Upper lobe of right lung (tissue), 1 donor: ENCODE data around the gene CRYAA. TPM values are rescaled to one million over a fixed set of nuclear protein-coding genes. Genes with fewer than 3 reads are reported as not detected.

Experiments
- ATAC-seq: fragments of 200-7000 bp; cut with Tn5 transposase; one replicate; pipeline ENCODE4 v1.9.1; 2020; ENCODE audit warnings: mild to moderate bottlenecking, moderate library complexity
- DNase-seq: peaks from one replicate; pipeline ENCODE4 v3.0.0-alpha.2; 2020
- H3K27ac ChIP-seq: fragments of 200-600 bp; one replicate; pipeline ENCODE4 v1.8.0; 2022
- H3K27me3 ChIP-seq: fragments of 200-600 bp; one replicate; pipeline ENCODE4 v1.8.0; 2022; ENCODE audit warnings: mild to moderate bottlenecking
- H3K36me3 ChIP-seq: fragments of 200-600 bp; one replicate; pipeline ENCODE4 v1.8.0; 2022
- H3K4me1 ChIP-seq: fragments of 200-600 bp; one replicate; pipeline ENCODE4 v1.8.0; 2022
- H3K4me3 ChIP-seq: fragments of 200-600 bp; one replicate; pipeline ENCODE4 v1.8.0; 2022; ENCODE audit warnings: mild to moderate bottlenecking
- H3K9me3 ChIP-seq: fragments of 200-600 bp; one replicate; pipeline ENCODE4 v1.8.0; 2022
- intact Hi-C: fragments of 100-400 bp; cut with DNase I; formaldehyde crosslinking; loops from one replicate; pipeline ENCODE4 v1.11.0; 2022
- total RNA-seq: library from RNA; stranded (reverse); fragmentation: NEBNext Ultra II Directional; extraction: Animal tissue kit (Norgen Biotek cat#: 25700); gene quantifications from one replicate; pipeline ENCODE4 v1.2.1, GENCODE V29; 2021
- TF ChIP-seq, protein P1 (sequence below): fragments of 200-600 bp; IDR thresholded peaks from one replicate; pipeline ENCODE4 v1.8.0; 2022; ENCODE audit warnings: antibody characterized with exemption
- donor health status: DM: no; HTN: yes; CAD: no; lungs with severe emphysema.

CRYAA gene
- total RNA-seq, 1 donor from 2014 or later = not detected

DNA sequence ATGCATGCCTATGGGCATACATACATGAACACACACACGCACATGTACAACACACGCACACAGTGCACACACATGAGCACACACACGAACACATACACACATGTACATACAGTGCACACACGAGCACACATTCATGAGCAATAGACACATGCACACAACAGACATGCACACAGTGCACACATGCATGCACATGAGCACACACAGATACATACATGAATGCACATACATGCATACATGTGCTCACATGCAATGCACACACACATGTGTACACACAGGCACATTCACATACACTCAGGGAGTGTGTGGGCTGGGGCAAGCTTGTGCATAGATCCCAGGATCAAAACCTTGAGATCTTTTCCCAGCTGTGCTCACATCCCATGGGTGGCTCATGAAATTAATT lies 18.9 kb downstream of the CRYAA start:
- intact Hi-C loops = no loop called here
- TF ChIP-seq, protein P1, sequence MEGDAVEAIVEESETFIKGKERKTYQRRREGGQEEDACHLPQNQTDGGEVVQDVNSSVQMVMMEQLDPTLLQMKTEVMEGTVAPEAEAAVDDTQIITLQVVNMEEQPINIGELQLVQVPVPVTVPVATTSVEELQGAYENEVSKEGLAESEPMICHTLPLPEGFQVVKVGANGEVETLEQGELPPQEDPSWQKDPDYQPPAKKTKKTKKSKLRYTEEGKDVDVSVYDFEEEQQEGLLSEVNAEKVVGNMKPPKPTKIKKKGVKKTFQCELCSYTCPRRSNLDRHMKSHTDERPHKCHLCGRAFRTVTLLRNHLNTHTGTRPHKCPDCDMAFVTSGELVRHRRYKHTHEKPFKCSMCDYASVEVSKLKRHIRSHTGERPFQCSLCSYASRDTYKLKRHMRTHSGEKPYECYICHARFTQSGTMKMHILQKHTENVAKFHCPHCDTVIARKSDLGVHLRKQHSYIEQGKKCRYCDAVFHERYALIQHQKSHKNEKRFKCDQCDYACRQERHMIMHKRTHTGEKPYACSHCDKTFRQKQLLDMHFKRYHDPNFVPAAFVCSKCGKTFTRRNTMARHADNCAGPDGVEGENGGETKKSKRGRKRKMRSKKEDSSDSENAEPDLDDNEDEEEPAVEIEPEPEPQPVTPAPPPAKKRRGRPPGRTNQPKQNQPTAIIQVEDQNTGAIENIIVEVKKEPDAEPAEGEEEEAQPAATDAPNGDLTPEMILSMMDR = no peak
- Histone ChIP-seq H3K27me3 (no peaks in the 10 kb centered on the region), H3K27ac (no peak overlapping the region), H3K9me3 (no peaks in the 10 kb centered on the region), H3K4me3 (no peak overlapping the region), H3K36me3 (no peaks in the 10 kb centered on the region), H3K4me1 (no peaks in the 10 kb centered on the region)
- ATAC-seq = peak; percentile 32
- DNase-seq = no peak

- peak; percentile 15 for DNase-seq
- H3K27ac ChIP-seq = no peak overlapping the region
Observed at GRCh38 chr21:43188181-43188580, 19.4 kb downstream of the CRYAA start.

DNA sequence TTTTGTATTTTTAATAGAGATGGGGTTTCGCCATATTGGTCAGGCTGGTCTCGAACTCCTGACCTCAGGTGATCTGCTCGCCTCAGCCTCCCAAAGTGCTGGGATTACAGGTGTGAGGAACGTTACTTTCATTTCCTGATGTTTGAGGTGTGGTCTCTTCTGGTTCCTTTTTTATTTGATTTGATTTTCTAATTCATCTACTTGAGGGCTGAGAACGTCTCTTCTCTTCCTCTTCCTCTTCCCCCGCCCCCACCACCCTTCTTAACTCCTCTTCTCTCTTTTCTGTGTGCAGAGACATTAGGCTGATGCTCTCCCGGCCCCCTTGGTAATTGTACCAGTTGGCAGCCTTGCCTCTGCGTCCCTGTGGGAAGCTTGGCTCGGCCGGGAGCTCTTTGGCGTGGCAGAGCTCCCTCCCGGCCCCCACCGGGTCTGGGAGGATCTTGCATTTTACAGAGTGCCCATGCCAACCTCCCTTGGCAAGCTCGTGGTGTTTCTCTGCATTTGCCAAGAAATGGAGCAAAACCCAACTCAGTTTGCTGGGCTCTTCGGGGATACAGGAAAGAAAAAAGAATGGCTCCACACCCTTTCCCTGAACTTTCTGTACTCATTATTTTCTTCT lies 19.9 kb downstream of the CRYAA start:
- no peaks in the 10 kb centered on the region for H3K9me3 ChIP-seq
- DNase-seq (peak; percentile 63), ATAC-seq (no peak)
- H3K4me1 ChIP-seq = no peaks in the 10 kb centered on the region
- H3K27me3 ChIP-seq = no peaks in the 10 kb centered on the region
- no peak overlapping the region for H3K4me3 ChIP-seq
- H3K36me3 ChIP-seq = no peaks in the 10 kb centered on the region
- H3K27ac ChIP-seq = no peak overlapping the region
- TF ChIP-seq, protein P1 = no peak
- intact Hi-C loops = no loop called here

More at GRCh38 chr21:43188181-43188580, 19.4 kb downstream of the CRYAA start:
- H3K27me3 ChIP-seq = no peaks in the 10 kb centered on the region
- intact Hi-C loops = no loop called here
- no peak overlapping the region for H3K4me3 ChIP-seq
- ATAC-seq = no peak
- H3K36me3 ChIP-seq = no peaks in the 10 kb centered on the region
- TF ChIP-seq, protein P1 = no peak
- no peaks in the 10 kb centered on the region for H3K4me1 ChIP-seq
- H3K9me3 ChIP-seq = no peaks in the 10 kb centered on the region

GRCh38 chr21:43189936-43190335 lies 21.1 kb downstream of the CRYAA start:
- DNase-seq (peak; percentile 11), ATAC-seq (no peak)
- TF ChIP-seq, protein P1 = no peak
- Histone ChIP-seq H3K9me3 (no peaks in the 10 kb centered on the region), H3K4me1 (no peaks in the 10 kb centered on the region), H3K4me3 (no peak overlapping the region), H3K27me3 (no peaks in the 10 kb centered on the region), H3K36me3 (no peaks in the 10 kb centered on the region), H3K27ac (no peak overlapping the region)
- intact Hi-C loops = no loop called here

- Histone ChIP-seq H3K9me3 (no peaks in the 10 kb centered on the region), H3K36me3 (no peaks in the 10 kb centered on the region), H3K27ac (no peak overlapping the region), H3K4me3 (no peak overlapping the region), H3K4me1 (no peaks in the 10 kb centered on the region), H3K27me3 (no peaks in the 10 kb centered on the region)
- TF ChIP-seq, protein P1 = no peak
- intact Hi-C loops = no loop called here
- peak; percentile 9 for DNase-seq
- ATAC-seq = no peak
Observed at GRCh38 chr21:43190544-43190943, 21.7 kb downstream of the CRYAA start.

DNA sequence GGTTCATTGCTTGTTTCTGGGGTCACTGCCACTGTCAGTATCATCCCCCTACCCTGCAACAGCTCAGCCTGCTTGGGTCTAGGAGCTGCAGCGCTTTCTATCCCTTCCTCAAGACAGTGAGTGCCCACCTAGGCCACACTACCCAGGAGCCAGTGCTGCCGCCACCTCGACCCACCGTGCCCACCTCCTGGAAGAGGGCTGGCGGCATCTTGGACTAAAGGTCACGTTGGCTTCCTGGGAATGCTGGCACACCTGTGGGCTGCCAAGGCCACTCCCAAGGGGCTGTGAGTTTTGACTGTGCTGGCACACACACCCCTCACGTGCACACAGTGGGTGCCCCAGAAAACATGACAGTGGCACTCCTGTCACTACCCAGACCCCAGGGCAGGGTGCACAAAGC lies 22.1 kb downstream of the CRYAA start:
- intact Hi-C loops = no loop called here
- H3K4me1 ChIP-seq = no peaks in the 10 kb centered on the region
- ATAC-seq (no peak), DNase-seq (peak; percentile 46)
- H3K36me3 ChIP-seq = no peaks in the 10 kb centered on the region
- no peak overlapping the region for H3K27ac ChIP-seq
- TF ChIP-seq, protein P1 = no peak
- no peaks in the 10 kb centered on the region for H3K27me3 ChIP-seq
- no peak overlapping the region for H3K4me3 ChIP-seq
- no peaks in the 10 kb centered on the region for H3K9me3 ChIP-seq
